ENCODE data around the gene ZNF438. TPM values are rescaled to one million over a fixed set of nuclear protein-coding genes. Genes with fewer than 3 reads are reported as not detected.

The ZNF438 gene
- total and polyA plus RNA-seq, 4 donors: 7.8 to 19.2 (median 10.2) TPM

GRCh38 chr10:30847642-30848041 lies 184.0 kb downstream of the ZNF438 start:
- no peak for ATAC-seq (ENCODE audit: insufficient read depth, low FRiP score)
- H3K9ac ChIP-seq (ENCODE audit: insufficient read depth in 1 of 2, low read length in 2 of 2): no peak overlapping the region
- TF ChIP-seq, protein P1, sequence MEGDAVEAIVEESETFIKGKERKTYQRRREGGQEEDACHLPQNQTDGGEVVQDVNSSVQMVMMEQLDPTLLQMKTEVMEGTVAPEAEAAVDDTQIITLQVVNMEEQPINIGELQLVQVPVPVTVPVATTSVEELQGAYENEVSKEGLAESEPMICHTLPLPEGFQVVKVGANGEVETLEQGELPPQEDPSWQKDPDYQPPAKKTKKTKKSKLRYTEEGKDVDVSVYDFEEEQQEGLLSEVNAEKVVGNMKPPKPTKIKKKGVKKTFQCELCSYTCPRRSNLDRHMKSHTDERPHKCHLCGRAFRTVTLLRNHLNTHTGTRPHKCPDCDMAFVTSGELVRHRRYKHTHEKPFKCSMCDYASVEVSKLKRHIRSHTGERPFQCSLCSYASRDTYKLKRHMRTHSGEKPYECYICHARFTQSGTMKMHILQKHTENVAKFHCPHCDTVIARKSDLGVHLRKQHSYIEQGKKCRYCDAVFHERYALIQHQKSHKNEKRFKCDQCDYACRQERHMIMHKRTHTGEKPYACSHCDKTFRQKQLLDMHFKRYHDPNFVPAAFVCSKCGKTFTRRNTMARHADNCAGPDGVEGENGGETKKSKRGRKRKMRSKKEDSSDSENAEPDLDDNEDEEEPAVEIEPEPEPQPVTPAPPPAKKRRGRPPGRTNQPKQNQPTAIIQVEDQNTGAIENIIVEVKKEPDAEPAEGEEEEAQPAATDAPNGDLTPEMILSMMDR (IDR thresholded peaks at IDR 0.05; ENCODE audit: control extremely low read depth, extremely low read depth): no peak

DNA sequence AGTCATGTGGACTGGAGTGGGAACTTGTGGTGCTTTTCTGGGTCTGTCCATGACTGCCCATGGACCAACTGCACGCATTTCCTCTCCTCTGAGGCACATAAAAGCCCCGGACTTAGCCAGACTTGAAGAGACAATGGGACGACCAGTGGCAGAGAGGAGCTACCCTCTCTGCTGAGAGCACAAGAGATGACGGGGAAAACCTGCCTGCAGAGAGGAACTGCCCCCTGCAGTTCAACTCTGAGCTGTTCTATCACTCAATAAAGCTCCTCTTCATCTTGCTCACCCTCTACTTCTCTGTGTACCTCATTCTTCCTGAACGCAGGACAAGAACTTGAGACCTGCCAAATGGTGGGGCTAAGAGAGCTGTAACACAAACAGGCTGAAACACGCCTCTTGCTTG lies 184.5 kb downstream of the ZNF438 start:
- TF ChIP-seq, protein P1 (IDR thresholded peaks at IDR 0.05; ENCODE audit: control extremely low read depth, extremely low read depth): no peak
- Histone ChIP-seq H3K27ac (ENCODE audit: low read depth in 1 of 2, low read length in 1 of 2) (no peak overlapping the region), H3K9me3 (ENCODE audit: control insufficient read depth in 4 of 4, insufficient read depth in 3 of 4, low read length in 3 of 4) (no peaks in the 10 kb centered on the region), H3K4me3 (no peak overlapping the region), H3K9ac (ENCODE audit: insufficient read depth in 1 of 2, low read length in 2 of 2) (no peak overlapping the region), H3K36me3 (ENCODE audit: control insufficient read depth in 4 of 4, insufficient read depth in 4 of 4, low read length in 4 of 4) (peaks cover 0 to 15% (median 8%) of the 10 kb centered on the region in 4 donors), H3K27me3 (ENCODE audit: control insufficient read depth in 3 of 3, insufficient read depth in 3 of 3, low read length in 2 of 3) (no peaks in the 10 kb centered on the region), H3K4me1 (ENCODE audit: control insufficient read depth in 5 of 5, insufficient read depth in 5 of 5, low read length in 5 of 5) (peaks cover 0 to 2% (median 0%) of the 10 kb centered on the region in 5 donors)
- ATAC-seq (ENCODE audit: insufficient read depth, low FRiP score): no peak
- 95 to 96% methylated on average over 6 of the region's 6 CpGs for WGBS, 2 donors
- DNase-seq: no peak

More at GRCh38 chr10:30847642-30848041, 184.0 kb downstream of the ZNF438 start:
- no peaks in the 10 kb centered on the region for H3K9me3 ChIP-seq (ENCODE audit: control insufficient read depth in 4 of 4, insufficient read depth in 3 of 4, low read length in 3 of 4)
- H3K27ac ChIP-seq (ENCODE audit: low read depth in 1 of 2, low read length in 1 of 2): no peak overlapping the region
- DNase-seq: no peak
- WGBS, 2 donors: 98% methylated on average over 10 of the region's 10 CpGs
- H3K4me1 ChIP-seq (ENCODE audit: control insufficient read depth in 5 of 5, insufficient read depth in 5 of 5, low read length in 5 of 5): peaks cover 0 to 2% (median 0%) of the 10 kb centered on the region in 5 donors
- H3K4me3 ChIP-seq: no peak overlapping the region
- H3K27me3 ChIP-seq (ENCODE audit: control insufficient read depth in 3 of 3, insufficient read depth in 3 of 3, low read length in 2 of 3): no peaks in the 10 kb centered on the region
- peaks cover 0 to 15% (median 8%) of the 10 kb centered on the region in 4 donors for H3K36me3 ChIP-seq (ENCODE audit: control insufficient read depth in 4 of 4, insufficient read depth in 4 of 4, low read length in 4 of 4)

GRCh38 chr10:30846710-30847109 lies 185.0 kb downstream of the ZNF438 start:
- no peak overlapping the region for H3K4me3 ChIP-seq
- DNase-seq (no peak), ATAC-seq (ENCODE audit: insufficient read depth, low FRiP score) (no peak)
- TF ChIP-seq, protein P1 (IDR thresholded peaks at IDR 0.05; ENCODE audit: control extremely low read depth, extremely low read depth): no peak
- H3K4me1 ChIP-seq (ENCODE audit: control insufficient read depth in 5 of 5, insufficient read depth in 5 of 5, low read length in 5 of 5): peaks cover 0 to 2% (median 0%) of the 10 kb centered on the region in 5 donors
- peaks cover 0 to 15% (median 8%) of the 10 kb centered on the region in 4 donors for H3K36me3 ChIP-seq (ENCODE audit: control insufficient read depth in 4 of 4, insufficient read depth in 4 of 4, low read length in 4 of 4)
- H3K9ac ChIP-seq (ENCODE audit: insufficient read depth in 1 of 2, low read length in 2 of 2): no peak overlapping the region
- WGBS, 2 donors: 75% methylated on average over 4 of the region's 4 CpGs
- H3K27ac ChIP-seq (ENCODE audit: low read depth in 1 of 2, low read length in 1 of 2): no peak overlapping the region
- no peaks in the 10 kb centered on the region for H3K9me3 ChIP-seq (ENCODE audit: control insufficient read depth in 4 of 4, insufficient read depth in 3 of 4, low read length in 3 of 4)
- H3K27me3 ChIP-seq (ENCODE audit: control insufficient read depth in 3 of 3, insufficient read depth in 3 of 3, low read length in 2 of 3): no peaks in the 10 kb centered on the region

DNA sequence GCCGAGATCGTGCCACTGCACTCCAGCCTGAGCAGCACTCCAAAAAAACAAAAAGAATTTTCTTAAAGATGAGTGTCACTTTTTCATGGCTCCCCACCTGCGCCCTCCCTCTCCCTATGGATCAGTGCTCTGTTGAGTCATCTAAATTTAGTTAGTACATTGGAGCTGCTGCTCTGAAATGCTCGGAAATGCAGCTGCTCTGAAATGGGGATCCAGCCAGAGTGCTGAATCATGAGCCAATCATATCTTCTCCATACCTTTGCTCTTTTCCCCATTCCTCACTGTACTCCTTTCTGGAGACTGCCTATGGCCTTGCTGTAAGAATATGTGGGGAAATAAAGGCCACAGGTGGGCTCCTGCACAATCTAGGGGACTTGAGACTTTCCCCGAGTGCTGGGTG lies 188.8 kb downstream of the ZNF438 start:
- 95 to 98% methylated on average over 5 of the region's 5 CpGs for WGBS, 2 donors
- ATAC-seq (ENCODE audit: insufficient read depth, low FRiP score): no peak
- Histone ChIP-seq H3K4me3 (no peak overlapping the region), H3K27me3 (ENCODE audit: control insufficient read depth in 3 of 3, insufficient read depth in 3 of 3, low read length in 2 of 3) (no peaks in the 10 kb centered on the region), H3K9me3 (ENCODE audit: control insufficient read depth in 4 of 4, insufficient read depth in 3 of 4, low read length in 3 of 4) (no peaks in the 10 kb centered on the region), H3K9ac (ENCODE audit: insufficient read depth in 1 of 2, low read length in 2 of 2) (no peak overlapping the region), H3K27ac (ENCODE audit: low read depth in 1 of 2, low read length in 1 of 2) (no peak overlapping the region), H3K4me1 (ENCODE audit: control insufficient read depth in 5 of 5, insufficient read depth in 5 of 5, low read length in 5 of 5) (peaks cover 1 to 14% (median 6%) of the 10 kb centered on the region in 5 donors), H3K36me3 (ENCODE audit: control insufficient read depth in 4 of 4, insufficient read depth in 4 of 4, low read length in 4 of 4) (peaks cover 0 to 9% (median 0%) of the 10 kb centered on the region in 4 donors)
- DNase-seq: no peak
- TF ChIP-seq, protein P1 (IDR thresholded peaks at IDR 0.05; ENCODE audit: control extremely low read depth, extremely low read depth): no peak

Measured in lung (tissue), 12 donors.